HCT116 (cell line): ENCODE results near the gene CKS1B. TPM values are rescaled to one million over a fixed set of nuclear protein-coding genes. Genes with fewer than 3 reads are reported as not detected.

Experiments used
- ATAC-seq: fragments of 200-7000 bp; cut with Tn5 transposase; 2 replicates; pipeline ENCODE4 v1.9.1; 2020; ENCODE audit warnings: mild to moderate bottlenecking, moderate library complexity
- BruUV-seq: library from RNA; stranded (reverse); fragments of 400-500 nt; replicated peaks from 2 replicates; lab custom pipeline; 2021; lab: Mats Ljungman, UMichigan
- CTCF ChIA-PET: fragments of 300-600 bp; sonication (Branson Sonifier 250); formaldehyde crosslinking; loops from one replicate; lab custom pipeline; 2021; ENCODE audit warnings: antibody characterized with exemption; lab: Charles Lee
- POLR2A ChIA-PET: fragments of 300-600, 350-600 bp; sonication (Branson Sonifier 250); formaldehyde crosslinking; loops from one replicate; lab custom pipeline; 2021; ENCODE audit warnings: antibody characterized with exemption; lab: Charles Lee
- RAD21 ChIA-PET, 2 experiments: fragments of 300-600 bp; sonication (Branson Sonifier 250); formaldehyde crosslinking; loops; one replicate each; lab custom pipeline; 2023; ENCODE audit warnings: low total read pairs in 2 of 2; ENCODE audit not compliant: uncharacterized antibody in 2 of 2, unreplicated experiment in 2 of 2, low non-redundant PET in 1 of 2; lab: Charles Lee
- DNase-seq: peaks from one replicate; pipeline ENCODE4 v3.0.0-alpha.2; 2010; ENCODE audit warnings: low read depth, low spot score
- H2AFZ ChIP-seq: fragments of 200-600 bp; shearing (Covaris generic), sonication (generic); 2 replicates; pipeline ENCODE4 v1.6.1; 2017; ENCODE audit warnings: low read depth, mixed run types, mixed read lengths, antibody characterized with exemption, low read length; ENCODE audit not compliant: poor library complexity, severe bottlenecking
- H3K27ac ChIP-seq: 2 replicates; pipeline ENCODE4 v1.5.1; 2012; ENCODE audit warnings: low read depth, low read length
- H3K27me3 ChIP-seq: fragments of 200-600 bp; sonication (generic); 2 replicates; pipeline ENCODE4 v1.6.1; 2016; ENCODE audit warnings: mixed run types, low read length, mixed read lengths; ENCODE audit not compliant: insufficient read depth
- H3K36me3 ChIP-seq, 2 experiments: fragments of 200-500 bp in 1 of 2; fragments of 200-600 bp in 1 of 2; sonication (Bioruptor generic) in 1 of 2; sonication (generic) in 1 of 2; 2 replicates each; pipeline versions ENCODE4 v1.5.1 to v1.6.1; 2014 to 2016; ENCODE audit warnings: low read length in 2 of 2, inconsistent platforms in 1 of 2, mixed read lengths in 1 of 2, mixed run types in 1 of 2; ENCODE audit not compliant: insufficient read depth in 2 of 2, control insufficient read depth in 1 of 2
- H3K4me1 ChIP-seq, 2 experiments: fragments of 200-600 bp in 1 of 2; sonication (generic) in 1 of 2; 2 replicates each; pipeline versions ENCODE4 v1.5.1 to v1.6.1; 2012 to 2017; ENCODE audit warnings: low read length in 2 of 2, inconsistent platforms in 1 of 2, mild to moderate bottlenecking in 1 of 2, mixed read lengths in 1 of 2, mixed run types in 1 of 2, moderate library complexity in 1 of 2; ENCODE audit not compliant: insufficient read depth in 2 of 2, control insufficient read depth in 1 of 2
- H3K4me2 ChIP-seq: fragments of 200-600 bp; sonication (generic); 2 replicates; pipeline ENCODE4 v1.6.1; 2017; ENCODE audit warnings: mixed run types, low read length, mixed read lengths
- H3K4me3 ChIP-seq, 2 experiments: fragments of 200-600 bp in 1 of 2; sonication (generic) in 1 of 2; replicated peaks in 1 of 2; 2 replicates each; pipeline ENCODE4 v1.5.1; 2011 to 2016; ENCODE audit warnings: low read length in 2 of 2, control low read depth in 1 of 2, low read depth in 1 of 2, mild to moderate bottlenecking in 1 of 2, mixed read lengths in 1 of 2, mixed run types in 1 of 2
- H3K79me2 ChIP-seq: fragments of 200-600 bp; sonication (generic); 2 replicates; pipeline ENCODE4 v1.6.1; 2017; ENCODE audit warnings: mild to moderate bottlenecking, mixed run types, low read length, moderate library complexity, mixed read lengths; ENCODE audit not compliant: insufficient read depth
- H3K9ac ChIP-seq: fragments of 200-600 bp; sonication (generic); 2 replicates; pipeline ENCODE4 v1.6.1; 2016; ENCODE audit warnings: low read length, mixed read lengths
- H3K9me2 ChIP-seq: fragments of 200-600 bp; sonication (generic), shearing (Covaris generic); 2 replicates; pipeline ENCODE4 v1.6.1; 2017; ENCODE audit warnings: mixed run types, mild to moderate bottlenecking, moderate library complexity; ENCODE audit not compliant: insufficient read depth
- H3K9me3 ChIP-seq, 2 experiments: fragments of 200-500 bp in 1 of 2; fragments of 200-600 bp in 1 of 2; sonication (Bioruptor generic) in 1 of 2; sonication (generic) in 1 of 2; 2 replicates each; pipeline ENCODE4 v1.6.1; 2014 to 2017; ENCODE audit warnings: low read length in 2 of 2, mixed read lengths in 2 of 2, inconsistent platforms in 1 of 2, low read depth in 1 of 2, mild to moderate bottlenecking in 1 of 2, mixed run types in 1 of 2, moderate library complexity in 1 of 2; ENCODE audit not compliant: control insufficient read depth in 1 of 2, insufficient read depth in 1 of 2
- H4K20me1 ChIP-seq: fragments of 200-600 bp; sonication (generic), shearing (Covaris generic); 2 replicates; pipeline ENCODE4 v1.6.1; 2017; ENCODE audit warnings: mixed run types, mild to moderate bottlenecking, moderate library complexity; ENCODE audit not compliant: insufficient read depth
- ATF3 ChIP-seq: IDR thresholded peaks from 2 replicates; pipeline ENCODE4 v1.6.1; 2012
- CBX3 ChIP-seq: IDR thresholded peaks from 2 replicates; pipeline ENCODE4 v1.6.1; 2012; ENCODE audit warnings: low read depth
- CEBPB ChIP-seq: IDR thresholded peaks from 2 replicates; pipeline ENCODE4 v1.6.1; 2012; ENCODE audit warnings: low read depth
- CTCF ChIP-seq, 3 experiments: fragments of 200-600 bp in 1 of 3; sonication (generic) in 1 of 3; IDR thresholded peaks in 2 of 3; conservative IDR thresholded peaks in 1 of 3; 2 replicates each; pipeline ENCODE4 v1.5.1; 2012 to 2017; ENCODE audit warnings: low read depth in 2 of 3, low read length in 2 of 3, antibody characterized with exemption in 1 of 3, borderline replicate concordance in 1 of 3, control low read depth in 1 of 3, mild to moderate bottlenecking in 1 of 3, mixed read lengths in 1 of 3, mixed run types in 1 of 3, moderate library complexity in 1 of 3; ENCODE audit not compliant: insufficient read depth in 1 of 3
- EGR1 ChIP-seq: IDR thresholded peaks from 2 replicates; pipeline ENCODE4 v1.6.1; 2012; ENCODE audit warnings: low read depth
- ELF1 ChIP-seq: IDR thresholded peaks from 2 replicates; pipeline ENCODE4 v1.6.1; 2012; ENCODE audit warnings: low read depth, borderline replicate concordance
- EZH2 ChIP-seq: fragments of 200-600 bp; sonication (generic); IDR thresholded peaks from 2 replicates; pipeline ENCODE4 v1.6.1; 2017; ENCODE audit warnings: antibody characterized with exemption, mixed run types
- EZH2phosphoT487 ChIP-seq: fragments of 200-600 bp; IDR thresholded peaks from 2 replicates; pipeline ENCODE4 v1.6.1; 2018; ENCODE audit warnings: antibody characterized with exemption, borderline replicate concordance
- FOSL1 ChIP-seq: IDR thresholded peaks from 2 replicates; pipeline ENCODE4 v1.6.1; 2012; ENCODE audit warnings: low read depth
- JUND ChIP-seq: IDR thresholded peaks from 2 replicates; pipeline ENCODE4 v1.6.1; 2012
- MAX ChIP-seq: IDR thresholded peaks from 2 replicates; pipeline ENCODE4 v1.6.1; 2012
- POLR2AphosphoS5 ChIP-seq: IDR thresholded peaks from 2 replicates; pipeline ENCODE4 v1.6.1; 2011; ENCODE audit warnings: mild to moderate bottlenecking, low read depth, low read length, moderate library complexity
- RAD21 ChIP-seq: IDR thresholded peaks from 2 replicates; pipeline ENCODE4 v1.6.1; 2012; ENCODE audit warnings: low read depth, mild to moderate bottlenecking
- SP1 ChIP-seq: IDR thresholded peaks from 2 replicates; pipeline ENCODE4 v1.6.1; 2012; ENCODE audit warnings: low read depth
- SRF ChIP-seq: IDR thresholded peaks from 2 replicates; pipeline ENCODE4 v1.6.1; 2012; ENCODE audit warnings: low read depth
- YY1 ChIP-seq: IDR thresholded peaks from 2 replicates; pipeline ENCODE4 v1.6.1; 2011; ENCODE audit warnings: low read length, low read depth, moderate library complexity, mild to moderate bottlenecking; ENCODE audit not compliant: insufficient replicate concordance; ENCODE audit errors: extremely low read depth
- ZNF274 ChIP-seq: fragments of 200-500 bp; sonication (Bioruptor generic); IDR thresholded peaks from 2 replicates; pipeline ENCODE4 v1.6.1; 2014; ENCODE audit warnings: mild to moderate bottlenecking, low read depth, low read length, inconsistent platforms
- intact Hi-C: fragments of 100-400 bp; cut with micrococcal nuclease; formaldehyde crosslinking; loops from 2 replicates; pipeline ENCODE4 v1.10.0; 2022
- total RNA-seq: library from RNA; stranded (reverse); gene quantifications from one replicate; pipeline ENCODE4 v1.2.1, GENCODE V29; 2021; ENCODE audit not compliant: unreplicated experiment
- TF ChIP-seq, protein P1 (sequence below): IDR thresholded peaks from 2 replicates; pipeline ENCODE4 v1.6.1; 2011; ENCODE audit warnings: mild to moderate bottlenecking, low read length, moderate library complexity; ENCODE audit not compliant: insufficient replicate concordance; ENCODE audit errors: extremely low read depth
- TF ChIP-seq, protein P2 (sequence below): IDR thresholded peaks from 2 replicates; pipeline ENCODE4 v1.6.1; 2012; ENCODE audit warnings: low read depth

CKS1B gene
- total RNA-seq, 1 experiment from 2014 or later, result 229 TPM

GRCh38 chr1:155004352-155005075 is 30.0 kb downstream of the CKS1B start:
- Histone ChIP-seq H3K27ac (peak overlapping the region; percentile 97), H3K9me3 (no peaks in the 10 kb centered on the region), H3K79me2 (peaks cover 65% of the 10 kb centered on the region), H3K9me2 (no peaks in the 10 kb centered on the region), H3K9ac (peak overlapping the region; percentile 93), H3K27me3 (no peaks in the 10 kb centered on the region), H3K4me3 (peak overlapping the region; percentile 97 to 98), H3K4me1 (peaks cover 11 to 66% of the 10 kb centered on the region in 2 experiments), H2AFZ (no peak overlapping the region), H4K20me1 (no peaks in the 10 kb centered on the region), H3K4me2 (peak overlapping the region; percentile 80), H3K36me3 (peaks cover 0 to 2% of the 10 kb centered on the region in 2 experiments; a peak in 2 of 4 replicates)
- RAD21 ChIA-PET, result no interaction called here
- intact Hi-C loops, result loop anchor here (5.0 kb wide), 1 partner anchor 48 kb away; the partner anchor contains the start of gene ADAM15
- no peak for ATAC-seq
- CTCF ChIA-PET, result interaction anchor here (1.2 to 2.3 kb wide), 2 partner anchors 12 to 47 kb away, joined by 3 to 7 read pairs; partner anchors contain the start of gene ADAM15
- no peak for DNase-seq
- POLR2A ChIA-PET, result interaction anchor here (1.0 to 1.5 kb wide), 2 partner anchors 13 to 32 kb away, joined by 3 to 6 read pairs; no protein-coding TSS in a partner anchor
- TSS peak; percentile 37 for BruUV-seq
- TF ChIP-seq RAD21 (no peak), JUND (no peak), ATF3 (no peak), CBX3 (no peak), ZNF274 (no peak), SP1 (no peak), ELF1 (no peak), POLR2AphosphoS5 (no peak), MAX (no peak), EZH2phosphoT487 (no peak), SRF (no peak), EGR1 (no peak), CTCF (IDR thresholded peaks at IDR 0.05 in 2 of 3, conservative IDR thresholded peaks at IDR 0.05 in 1 of 3; ENCODE audit: borderline replicate concordance in 1 of 3, insufficient read depth in 1 of 3, low read depth in 2 of 3, low read length in 2 of 3) (no peak), YY1 (no peak), CEBPB (no peak), FOSL1 (no peak), EZH2 (no peak)
- TF ChIP-seq, protein P1, sequence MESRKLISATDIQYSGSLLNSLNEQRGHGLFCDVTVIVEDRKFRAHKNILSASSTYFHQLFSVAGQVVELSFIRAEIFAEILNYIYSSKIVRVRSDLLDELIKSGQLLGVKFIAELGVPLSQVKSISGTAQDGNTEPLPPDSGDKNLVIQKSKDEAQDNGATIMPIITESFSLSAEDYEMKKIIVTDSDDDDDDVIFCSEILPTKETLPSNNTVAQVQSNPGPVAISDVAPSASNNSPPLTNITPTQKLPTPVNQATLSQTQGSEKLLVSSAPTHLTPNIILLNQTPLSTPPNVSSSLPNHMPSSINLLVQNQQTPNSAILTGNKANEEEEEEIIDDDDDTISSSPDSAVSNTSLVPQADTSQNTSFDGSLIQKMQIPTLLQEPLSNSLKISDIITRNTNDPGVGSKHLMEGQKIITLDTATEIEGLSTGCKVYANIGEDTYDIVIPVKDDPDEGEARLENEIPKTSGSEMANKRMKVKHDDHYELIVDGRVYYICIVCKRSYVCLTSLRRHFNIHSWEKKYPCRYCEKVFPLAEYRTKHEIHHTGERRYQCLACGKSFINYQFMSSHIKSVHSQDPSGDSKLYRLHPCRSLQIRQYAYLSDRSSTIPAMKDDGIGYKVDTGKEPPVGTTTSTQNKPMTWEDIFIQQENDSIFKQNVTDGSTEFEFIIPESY, result no peak
- TF ChIP-seq, protein P2, sequence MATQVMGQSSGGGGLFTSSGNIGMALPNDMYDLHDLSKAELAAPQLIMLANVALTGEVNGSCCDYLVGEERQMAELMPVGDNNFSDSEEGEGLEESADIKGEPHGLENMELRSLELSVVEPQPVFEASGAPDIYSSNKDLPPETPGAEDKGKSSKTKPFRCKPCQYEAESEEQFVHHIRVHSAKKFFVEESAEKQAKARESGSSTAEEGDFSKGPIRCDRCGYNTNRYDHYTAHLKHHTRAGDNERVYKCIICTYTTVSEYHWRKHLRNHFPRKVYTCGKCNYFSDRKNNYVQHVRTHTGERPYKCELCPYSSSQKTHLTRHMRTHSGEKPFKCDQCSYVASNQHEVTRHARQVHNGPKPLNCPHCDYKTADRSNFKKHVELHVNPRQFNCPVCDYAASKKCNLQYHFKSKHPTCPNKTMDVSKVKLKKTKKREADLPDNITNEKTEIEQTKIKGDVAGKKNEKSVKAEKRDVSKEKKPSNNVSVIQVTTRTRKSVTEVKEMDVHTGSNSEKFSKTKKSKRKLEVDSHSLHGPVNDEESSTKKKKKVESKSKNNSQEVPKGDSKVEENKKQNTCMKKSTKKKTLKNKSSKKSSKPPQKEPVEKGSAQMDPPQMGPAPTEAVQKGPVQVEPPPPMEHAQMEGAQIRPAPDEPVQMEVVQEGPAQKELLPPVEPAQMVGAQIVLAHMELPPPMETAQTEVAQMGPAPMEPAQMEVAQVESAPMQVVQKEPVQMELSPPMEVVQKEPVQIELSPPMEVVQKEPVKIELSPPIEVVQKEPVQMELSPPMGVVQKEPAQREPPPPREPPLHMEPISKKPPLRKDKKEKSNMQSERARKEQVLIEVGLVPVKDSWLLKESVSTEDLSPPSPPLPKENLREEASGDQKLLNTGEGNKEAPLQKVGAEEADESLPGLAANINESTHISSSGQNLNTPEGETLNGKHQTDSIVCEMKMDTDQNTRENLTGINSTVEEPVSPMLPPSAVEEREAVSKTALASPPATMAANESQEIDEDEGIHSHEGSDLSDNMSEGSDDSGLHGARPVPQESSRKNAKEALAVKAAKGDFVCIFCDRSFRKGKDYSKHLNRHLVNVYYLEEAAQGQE, result no peak
